B cell (primary cell): ENCODE measurements around the gene PTH2. TPM values are rescaled to one million over a fixed set of nuclear protein-coding genes. Genes with fewer than 3 reads are reported as not detected.

ENCODE experiments used
- ATAC-seq: fragments of 200-7000 bp; cut with Tn5 transposase; one replicate; pipeline ENCODE4 v1.10.0; 2021; ENCODE audit warnings: low read depth, mild to moderate bottlenecking, moderate number of reproducible peaks, moderate library complexity
- CTCF ChIA-PET: fragments of 350-600 bp; sonication (Branson Sonifier 250); formaldehyde crosslinking; loops from one replicate; lab custom pipeline; 2021; ENCODE audit warnings: antibody characterized with exemption, inconsistent platforms; lab: Charles Lee
- POLR2A ChIA-PET: fragments of 350-600 bp; sonication (Branson Sonifier 250); formaldehyde crosslinking; loops from one replicate; lab custom pipeline; 2021; ENCODE audit warnings: antibody characterized with exemption; lab: Charles Lee
- DNase-seq: peaks from one replicate; pipeline ENCODE4 v3.0.0; 2013
- H2AFZ ChIP-seq: 2 replicates; pipeline ENCODE4 v1.6.1; 2012; ENCODE audit warnings: mild to moderate bottlenecking, low read depth, low read length; ENCODE audit not compliant: insufficient read depth, poor library complexity, severe bottlenecking
- H3K27ac ChIP-seq, 2 donors: 1 replicate in 1 of 2; 2 replicates in 1 of 2; pipeline ENCODE4 v1.5.1; 2012 to 2013; ENCODE audit warnings: low read length in 2 of 2, mild to moderate bottlenecking in 2 of 2, moderate library complexity in 1 of 2
- H3K27me3 ChIP-seq, 4 experiments: fragments of 200-600 bp in 1 of 4; sonication (generic) in 1 of 4; replicated peaks in 1 of 4; 1 replicate in 2 of 4; 2 replicates in 2 of 4; pipeline versions ENCODE4 v1.6.1 to v1.7.0; 2013 to 2016; ENCODE audit warnings: low read length in 3 of 4, mild to moderate bottlenecking in 2 of 4, mixed read lengths in 1 of 4, moderate library complexity in 1 of 4; ENCODE audit not compliant: insufficient read depth in 4 of 4, control insufficient read depth in 3 of 4; ENCODE audit errors: control extremely low read depth in 1 of 4
- H3K36me3 ChIP-seq, 2 experiments: replicated peaks in 1 of 2; 1 replicate in 1 of 2; 2 replicates in 1 of 2; pipeline versions ENCODE4 v1.6.1 to v1.7.1; 2013; ENCODE audit warnings: low read length in 1 of 2; ENCODE audit not compliant: insufficient read depth in 2 of 2, control insufficient read depth in 1 of 2; ENCODE audit errors: control extremely low read depth in 1 of 2, extremely low read depth in 1 of 2
- H3K4me1 ChIP-seq, 2 donors: fragments of 200-600 bp in 1 of 2; sonication (generic) in 1 of 2; 1 replicate in 1 of 2; 2 replicates in 1 of 2; pipeline versions ENCODE4 v1.5.1 to v1.6.1; 2013 to 2017; ENCODE audit warnings: low read length in 2 of 2; ENCODE audit not compliant: control insufficient read depth in 2 of 2, insufficient read depth in 2 of 2
- H3K4me2 ChIP-seq: replicated peaks from 2 replicates; pipeline ENCODE3; 2012; ENCODE audit warnings: mild to moderate bottlenecking, low read depth, low read length; ENCODE audit not compliant: poor library complexity, severe bottlenecking
- H3K4me3 ChIP-seq, 5 experiments: fragments of 200-600 bp in 1 of 5; sonication (generic) in 1 of 5; 1 replicate in 3 of 5; 2 replicates in 2 of 5; pipeline versions ENCODE4 v1.5.1 to v1.7.0; 2011 to 2016; ENCODE audit warnings: low read length in 4 of 5, mild to moderate bottlenecking in 4 of 5, low read depth in 2 of 5, control low read depth in 1 of 5, moderate library complexity in 1 of 5; ENCODE audit not compliant: insufficient read depth in 1 of 5; ENCODE audit errors: control extremely low read depth in 1 of 5, extremely low read depth in 1 of 5
- H3K79me2 ChIP-seq: fragments of 200-600 bp; sonication (generic); one replicate; pipeline ENCODE4 v1.6.0; 2016; ENCODE audit warnings: low read length; ENCODE audit not compliant: control insufficient read depth, insufficient read depth
- H3K9ac ChIP-seq: fragments of 200-600 bp; sonication (generic); 2 replicates; pipeline ENCODE4 v1.6.1; 2017; ENCODE audit warnings: mild to moderate bottlenecking, low read length, moderate library complexity
- H3K9me3 ChIP-seq, 3 donors: one replicate each; pipeline versions ENCODE4 v1.6.1 to v1.7.1; 2013; ENCODE audit warnings: low read length in 2 of 3; ENCODE audit not compliant: control insufficient read depth in 2 of 3, insufficient read depth in 1 of 3; ENCODE audit errors: control extremely low read depth in 1 of 3
- H4K20me1 ChIP-seq: 2 replicates; pipeline ENCODE4 v1.6.0; 2012; ENCODE audit warnings: mild to moderate bottlenecking, low read length; ENCODE audit not compliant: insufficient read depth, control insufficient read depth, poor library complexity, severe bottlenecking
- H3K27ac Mint-ChIP-seq: one replicate; pipeline ENCODE4 v1.8.0; 2021; ENCODE audit warnings: mixed read lengths
- H3K27me3 Mint-ChIP-seq: one replicate; pipeline ENCODE4 v1.8.0; 2021; ENCODE audit warnings: mixed read lengths
- H3K4me1 Mint-ChIP-seq: one replicate; pipeline ENCODE4 v1.8.0; 2021; ENCODE audit warnings: mixed read lengths
- H3K4me3 Mint-ChIP-seq: one replicate; pipeline ENCODE4 v1.8.0; 2021; ENCODE audit warnings: mixed read lengths
- H3K9me3 Mint-ChIP-seq: one replicate; pipeline ENCODE4 v1.8.0; 2022; ENCODE audit warnings: mixed read lengths; ENCODE audit not compliant: insufficient read depth
- EZH2 ChIP-seq: IDR thresholded peaks from 2 replicates; pipeline ENCODE4 v1.6.1; 2012; ENCODE audit warnings: borderline replicate concordance, low read depth, mild to moderate bottlenecking, moderate library complexity, low read length; ENCODE audit not compliant: insufficient read depth, poor library complexity, severe bottlenecking
- WGBS: methylation state at CpG from one replicate; pipeline ENCODE4 v1.1.5; 2013; ENCODE audit warnings: missing lambda C conversion rate; ENCODE audit not compliant: insufficient coverage; 5-methylcytosine and 5-hydroxymethylcytosine counted together
- intact Hi-C: fragments of 100-400 bp; cut with micrococcal nuclease; formaldehyde crosslinking; loops from one replicate; pipeline ENCODE4 v1.10.0; 2022
- polyA plus RNA-seq: library from polyadenylated mRNA; depleted of rRNA; stranded (reverse); fragments of >200 nt; gene quantifications from 2 replicates; pipeline ENCODE4 v1.2.3, GENCODE V29; 2012
- total RNA-seq, 2 donors: library from RNA; stranded (reverse); fragments of 120-200 nt in 1 of 2; gene quantifications; 1 replicate in 1 of 2; 2 replicates in 1 of 2; pipeline versions ENCODE4 v1.2.3 to v1.2.4, GENCODE V29; 2013 to 2022
- TF ChIP-seq, protein P1 (sequence below): fragments of 200-600 bp; IDR thresholded peaks from one replicate; pipeline ENCODE4 v1.8.0; 2022; ENCODE audit warnings: antibody characterized with exemption, mild to moderate bottlenecking

The PTH2 gene
- total and polyA plus RNA-seq, 2 donors (not counting 1 experiment from before 2014, with no cell fraction given) = not detected

DNA sequence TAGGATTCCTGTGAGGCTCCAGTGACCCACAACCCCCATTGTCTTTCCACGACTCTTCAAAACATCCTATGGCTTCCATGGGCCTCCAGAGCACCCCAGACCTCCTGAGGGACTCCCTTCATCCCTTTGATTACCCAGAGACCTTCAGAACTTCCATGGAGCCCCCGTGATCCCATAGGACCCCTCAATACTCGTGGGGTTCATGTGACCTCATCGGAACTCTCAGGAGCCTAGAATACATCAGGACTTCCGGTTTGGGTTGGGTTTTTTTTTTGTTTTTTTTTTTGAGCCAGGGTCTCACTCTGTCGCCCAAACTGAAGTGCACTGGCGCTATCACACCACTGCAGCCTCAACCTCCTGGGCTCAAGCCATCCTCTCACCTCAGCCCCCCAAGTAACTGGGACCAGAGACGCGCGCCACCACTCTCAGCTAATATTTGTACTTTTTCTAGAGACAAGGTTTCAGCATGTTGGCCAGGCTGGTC, 30.6 kb upstream of the PTH2 start:
- TF ChIP-seq EZH2 = no peak
- TF ChIP-seq, protein P1, sequence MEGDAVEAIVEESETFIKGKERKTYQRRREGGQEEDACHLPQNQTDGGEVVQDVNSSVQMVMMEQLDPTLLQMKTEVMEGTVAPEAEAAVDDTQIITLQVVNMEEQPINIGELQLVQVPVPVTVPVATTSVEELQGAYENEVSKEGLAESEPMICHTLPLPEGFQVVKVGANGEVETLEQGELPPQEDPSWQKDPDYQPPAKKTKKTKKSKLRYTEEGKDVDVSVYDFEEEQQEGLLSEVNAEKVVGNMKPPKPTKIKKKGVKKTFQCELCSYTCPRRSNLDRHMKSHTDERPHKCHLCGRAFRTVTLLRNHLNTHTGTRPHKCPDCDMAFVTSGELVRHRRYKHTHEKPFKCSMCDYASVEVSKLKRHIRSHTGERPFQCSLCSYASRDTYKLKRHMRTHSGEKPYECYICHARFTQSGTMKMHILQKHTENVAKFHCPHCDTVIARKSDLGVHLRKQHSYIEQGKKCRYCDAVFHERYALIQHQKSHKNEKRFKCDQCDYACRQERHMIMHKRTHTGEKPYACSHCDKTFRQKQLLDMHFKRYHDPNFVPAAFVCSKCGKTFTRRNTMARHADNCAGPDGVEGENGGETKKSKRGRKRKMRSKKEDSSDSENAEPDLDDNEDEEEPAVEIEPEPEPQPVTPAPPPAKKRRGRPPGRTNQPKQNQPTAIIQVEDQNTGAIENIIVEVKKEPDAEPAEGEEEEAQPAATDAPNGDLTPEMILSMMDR = no peak
- Histone ChIP-seq H2AFZ (peak overlapping the region; percentile 68), H4K20me1 (peaks cover 17% of the 10 kb centered on the region), H3K9ac (peak overlapping the region; percentile 98), H3K79me2 (peaks cover 76% of the 10 kb centered on the region), H3K4me1 (peaks cover 23 to 43% of the 10 kb centered on the region in 2 donors), H3K9me3 (peaks cover 0 to 3% (median 0%) of the 10 kb centered on the region in 3 donors), H3K36me3 (peaks cover 0 to 29% of the 10 kb centered on the region in 2 experiments), H3K4me3 (peak overlapping the region; percentile 74 to 100 (median 89)), H3K4me2 (peak overlapping the region; percentile 97), H3K27ac (peak overlapping the region; percentile 99), H3K27me3 (no peaks in the 10 kb centered on the region)
- 67% methylated on average over 4 of the region's 10 CpGs for WGBS
- ChIA-PET POLR2A (interaction anchor here (0.6 to 4.0 kb wide), 11 partner anchors 10 to 223 kb away, joined by 3 to 57 read pairs (median 5); partner anchors contain the start of genes CD37, PRMT1 and RPS11), CTCF (interaction anchor here (0.6 to 5.0 kb wide), 10 partner anchors 9 to 1187 kb away, joined by 3 to 44 read pairs (median 4); partner anchors contain the start of genes FLT3LG, NOSIP and PRMT1)
- H3K4me3 Mint-ChIP-seq = peak overlapping the region; percentile 99
- DNase-seq (no peak), ATAC-seq (no peak)
- no peaks in the 10 kb centered on the region for H3K27me3 Mint-ChIP-seq
- H3K4me1 Mint-ChIP-seq = peaks cover 43% of the 10 kb centered on the region
- no peaks in the 10 kb centered on the region for H3K9me3 Mint-ChIP-seq
- intact Hi-C loops = loop anchor here (1.0 kb wide), 3 partner anchors 16 to 223 kb away; partner anchors contain the start of gene SCAF1
- H3K27ac Mint-ChIP-seq = peak overlapping the region; percentile 100
